Naive B cell (primary cell): ENCODE results near the gene ATP2B3. TPM values are rescaled to one million over a fixed set of nuclear protein-coding genes. Genes with fewer than 3 reads are reported as not detected.
"Not testable (repeated sequence)": the region's sequence is repeated elsewhere in the genome, so short reads cannot be mapped to it uniquely, and the experiment has no call there.

Experiments
- ATAC-seq, 2 donors: fragments of 150-1000 bp; cut with Tn5 transposase; 2 replicates each; pipeline ENCODE4 v1.10.0; 2021; ENCODE audit warnings: low read depth in 2 of 2, mild to moderate bottlenecking in 2 of 2, moderate library complexity in 2 of 2
- DNase-seq: peaks from one replicate; pipeline ENCODE4 v3.0.0; 2022
- H3K27ac Mint-ChIP-seq, 6 donors: one replicate each; pipeline ENCODE4 v1.8.0; 2020 to 2022; ENCODE audit warnings: mild to moderate bottlenecking in 6 of 6, mixed read lengths in 6 of 6, moderate library complexity in 5 of 6, inconsistent platforms in 2 of 6
- H3K27me3 Mint-ChIP-seq, 3 donors: one replicate each; pipeline ENCODE4 v1.8.0; 2021 to 2022; ENCODE audit warnings: mixed read lengths in 3 of 3, mild to moderate bottlenecking in 1 of 3
- H3K36me3 Mint-ChIP-seq, 2 donors: one replicate each; pipeline ENCODE4 v1.8.0; 2020 to 2022; ENCODE audit warnings: mixed read lengths in 2 of 2, inconsistent platforms in 1 of 2, mild to moderate bottlenecking in 1 of 2
- H3K4me1 Mint-ChIP-seq, 3 donors: one replicate each; pipeline ENCODE4 v1.8.0; 2020 to 2022; ENCODE audit warnings: mixed read lengths in 3 of 3, inconsistent platforms in 1 of 3, mild to moderate bottlenecking in 1 of 3, moderate library complexity in 1 of 3
- H3K4me3 Mint-ChIP-seq, 8 donors: one replicate each; pipeline ENCODE4 v1.8.0; 2020 to 2022; ENCODE audit warnings: mild to moderate bottlenecking in 8 of 8, mixed read lengths in 8 of 8, moderate library complexity in 8 of 8, inconsistent platforms in 2 of 8
- H3K9me3 Mint-ChIP-seq, 7 donors: one replicate each; pipeline ENCODE4 v1.8.0; 2020 to 2022; ENCODE audit warnings: mixed read lengths in 7 of 7, mild to moderate bottlenecking in 5 of 7, inconsistent platforms in 2 of 7, moderate library complexity in 1 of 7
- polyA plus RNA-seq, 6 donors: library from polyadenylated mRNA; unstranded; fragments of 300-500 nt; fragmentation: Illumina TruSeq; gene quantifications; one replicate each; pipeline ENCODE4 v1.2.3, GENCODE V29; 2021; ENCODE audit warnings: low read depth in 6 of 6

The ATP2B3 gene
- polyA plus RNA-seq, 6 donors from 2014 or later, result 0.05 TPM; not detected in 5

DNA sequence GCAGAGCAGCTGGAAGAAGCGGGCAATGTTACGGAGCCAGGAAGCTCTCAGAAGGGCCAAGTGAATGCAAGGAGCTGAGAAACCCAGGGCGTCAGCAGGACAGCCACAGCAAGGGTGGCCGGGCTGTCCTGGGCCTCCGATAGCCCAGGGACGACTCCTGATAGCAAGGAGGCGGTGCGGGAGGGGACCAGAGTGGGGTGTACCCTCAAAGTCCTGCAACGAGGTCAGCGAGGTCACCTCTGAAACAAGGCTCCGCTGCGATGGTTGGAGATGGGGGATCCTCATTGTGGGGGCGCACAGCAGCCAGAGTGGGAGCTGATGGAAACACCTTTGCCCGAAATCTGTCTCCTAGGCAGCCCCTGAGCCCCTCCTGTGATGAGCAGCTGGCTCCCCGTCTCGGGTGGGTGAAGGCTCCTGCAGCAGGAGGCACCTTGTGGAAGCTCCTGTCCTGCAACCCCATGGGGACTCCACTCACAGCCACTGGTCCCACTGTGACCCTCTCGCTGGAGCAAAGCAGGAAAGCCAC is 85.8 kb downstream of the ATP2B3 start:
- Mint-ChIP-seq H3K4me3 (no peak overlapping the region), H3K27me3 (no peaks in the 10 kb centered on the region), H3K36me3 (no peaks in the 10 kb centered on the region), H3K27ac (no peak overlapping the region), H3K9me3 (no peaks in the 10 kb centered on the region), H3K4me1 (peaks cover 9 to 13% (median 9%) of the 10 kb centered on the region in 3 donors)
- ATAC-seq, result no peak
- DNase-seq, result no peak

DNA sequence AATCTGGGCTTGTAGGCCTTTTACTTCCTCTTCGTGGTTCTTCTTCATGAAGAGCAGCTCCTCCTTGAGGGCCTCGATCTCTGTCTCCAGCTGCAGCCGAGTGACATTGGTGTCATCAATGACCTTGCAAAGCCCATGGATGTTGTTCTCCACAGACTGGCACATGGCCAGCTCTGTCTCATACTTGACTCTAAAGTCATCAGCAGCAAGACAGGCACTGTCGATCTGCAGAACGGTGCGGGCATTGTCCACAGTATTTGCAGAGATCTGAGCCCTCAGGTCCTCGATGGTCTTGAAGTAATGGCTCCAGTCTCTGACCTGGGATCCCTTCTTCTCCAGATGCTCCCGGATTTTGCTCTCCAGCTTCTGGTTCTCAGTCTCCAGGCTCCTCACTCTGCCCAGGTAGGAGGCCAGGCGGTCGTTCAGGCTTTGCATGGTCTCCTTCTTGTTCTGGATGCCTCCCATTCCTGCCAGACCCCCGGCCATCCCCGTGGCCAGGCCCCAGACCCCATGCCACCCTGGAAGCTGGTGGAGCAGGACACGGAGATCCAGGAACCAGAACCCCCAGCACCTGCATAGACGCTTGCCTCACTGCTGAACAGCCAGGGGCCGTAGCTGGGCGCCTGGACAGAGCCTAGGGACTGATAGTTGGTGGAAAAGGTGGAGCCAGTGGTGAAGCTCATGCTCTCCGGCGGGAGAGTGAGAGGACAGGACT is 87.4 kb downstream of the ATP2B3 start:
- Mint-ChIP-seq H3K27ac (peak overlapping the region in 1 of 6 donors; percentile 54), H3K4me1 (peaks cover 13 to 16% (median 13%) of the 10 kb centered on the region in 3 donors)
- H3K4me3 Mint-ChIP-seq, DNase-seq, H3K9me3 Mint-ChIP-seq, H3K27me3 Mint-ChIP-seq, ATAC-seq, H3K36me3 Mint-ChIP-seq: not testable (repeated sequence)

DNA sequence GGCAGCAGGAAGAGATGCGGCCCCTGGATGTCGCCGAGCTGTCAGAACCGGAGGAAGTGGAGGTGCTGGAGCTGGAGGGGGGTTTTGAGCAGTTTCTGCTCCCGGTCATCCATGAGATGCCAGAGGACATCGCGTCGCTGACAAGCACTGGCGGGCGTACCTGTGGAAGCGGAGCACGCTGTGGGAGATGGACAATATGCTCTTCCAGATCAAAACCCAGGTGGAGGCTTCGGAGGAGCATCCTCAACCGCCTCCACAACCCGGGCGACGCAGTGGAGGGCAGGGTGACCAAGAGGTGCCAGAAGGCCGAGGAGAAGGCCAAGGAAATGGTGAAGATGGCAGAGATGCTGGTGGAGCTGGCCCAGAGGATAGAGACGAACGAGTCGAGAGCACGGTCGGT is 89.1 kb downstream of the ATP2B3 start:
- H3K9me3 Mint-ChIP-seq, result no peaks in the 10 kb centered on the region
- H3K4me3 Mint-ChIP-seq, result no peak overlapping the region
- ATAC-seq (no peak), DNase-seq (no peak)
- H3K27ac Mint-ChIP-seq, result no peak overlapping the region
- peaks cover 3 to 11% (median 8%) of the 10 kb centered on the region in 3 donors for H3K4me1 Mint-ChIP-seq
- no peaks in the 10 kb centered on the region for H3K36me3 Mint-ChIP-seq
- H3K27me3 Mint-ChIP-seq, result no peaks in the 10 kb centered on the region

DNA sequence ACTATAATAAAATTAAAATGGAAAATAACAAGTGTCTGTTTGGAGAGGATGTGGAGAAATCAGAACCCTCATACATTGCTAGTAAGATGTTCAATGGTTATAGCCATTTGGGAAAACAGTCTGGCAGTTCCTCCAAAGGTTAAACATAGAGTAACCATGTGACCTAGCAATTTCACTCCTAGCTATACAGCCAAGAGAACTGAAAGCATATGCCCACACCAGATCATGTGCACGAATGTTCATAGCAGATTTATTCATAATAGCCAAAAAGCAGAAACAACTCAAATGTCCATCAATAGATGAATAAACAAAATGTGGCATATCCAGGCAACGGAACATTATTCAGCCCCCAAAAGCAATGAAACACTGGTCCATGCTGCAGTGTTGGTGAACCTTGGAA is 90.9 kb downstream of the ATP2B3 start:
- Mint-ChIP-seq H3K27me3 (no peaks in the 10 kb centered on the region), H3K36me3 (no peaks in the 10 kb centered on the region), H3K4me1 (peaks cover 3 to 11% (median 8%) of the 10 kb centered on the region in 3 donors), H3K4me3 (peak overlapping the region in 1 of 8 donors; percentile 85), H3K27ac (no peak overlapping the region), H3K9me3 (peaks cover 0 to 3% (median 0%) of the 10 kb centered on the region in 7 donors)
- ATAC-seq, result no peak
- no peak for DNase-seq

DNA sequence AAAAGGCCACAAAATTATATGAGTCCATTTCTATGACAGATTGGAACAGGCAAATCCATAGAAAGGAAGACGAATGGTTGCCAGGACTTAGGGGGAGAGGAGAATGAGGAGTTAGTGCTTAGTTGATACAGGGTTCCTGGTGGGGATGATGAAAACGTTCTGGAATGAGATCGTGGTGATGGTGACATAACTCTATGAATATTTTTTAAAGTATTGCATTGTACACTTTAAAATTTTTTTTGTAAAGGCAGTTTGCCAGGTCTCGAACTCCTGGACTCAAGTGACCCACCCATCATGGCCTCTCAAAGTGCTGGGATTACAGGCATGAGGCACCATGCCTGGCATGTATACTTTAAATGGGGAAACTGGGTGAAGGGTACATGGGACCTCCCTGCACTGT is 91.4 kb downstream of the ATP2B3 start:
- Mint-ChIP-seq H3K27ac (peak overlapping the region in 1 of 6 donors; percentile 1), H3K9me3 (peaks cover 0 to 4% (median 0%) of the 10 kb centered on the region in 7 donors), H3K36me3 (no peaks in the 10 kb centered on the region), H3K27me3 (peaks cover 0 to 4% (median 0%) of the 10 kb centered on the region in 3 donors), H3K4me1 (peaks cover 3 to 11% (median 8%) of the 10 kb centered on the region in 3 donors), H3K4me3 (peak overlapping the region in 2 of 8 donors; percentile 18 to 85)
- ATAC-seq (no peak), DNase-seq (no peak)

DNA sequence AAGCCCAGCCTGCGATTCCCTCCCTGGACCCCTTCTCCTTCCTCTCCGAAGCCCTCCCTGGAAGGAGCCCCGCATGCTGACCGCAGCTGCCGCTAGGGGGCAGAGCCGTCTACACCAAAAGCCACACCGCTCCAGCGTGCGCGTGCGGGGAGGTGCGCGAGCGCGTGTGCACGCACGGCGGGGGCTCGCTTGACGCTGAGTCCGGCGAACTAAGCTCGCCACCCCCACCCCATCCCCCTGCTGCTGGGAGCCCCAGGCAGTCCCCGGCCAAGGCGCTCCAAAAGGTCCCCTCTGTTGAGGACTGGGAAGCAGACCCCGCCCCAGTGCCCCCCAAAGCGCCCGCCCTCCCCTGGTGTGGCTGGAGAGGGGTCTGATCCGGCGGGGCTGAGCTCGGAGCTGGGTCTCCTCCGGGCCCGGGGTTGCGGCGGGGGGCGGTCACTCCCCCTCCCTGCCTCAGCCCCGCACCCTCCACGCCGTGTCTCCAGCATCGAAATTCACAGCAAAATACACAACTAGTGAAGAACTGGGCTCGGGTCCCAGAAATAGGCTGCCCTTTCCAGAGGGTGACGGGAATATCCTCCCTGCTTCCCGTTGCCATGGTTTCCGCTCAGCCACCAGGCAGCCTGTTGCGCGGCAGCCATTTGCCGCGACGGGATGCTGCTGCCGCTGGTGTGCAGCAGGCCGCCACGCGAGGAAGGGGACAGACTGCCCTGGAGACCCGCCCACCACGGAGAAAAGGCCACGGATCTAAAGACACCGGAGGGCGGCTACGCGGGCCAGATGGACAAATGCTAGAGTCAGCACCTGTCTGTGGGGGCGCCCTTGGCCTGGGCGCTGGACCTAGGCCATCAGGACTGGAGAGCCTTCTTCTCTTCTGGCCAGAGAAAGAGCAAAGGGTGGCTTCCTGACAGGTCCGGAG is 92.7 kb downstream of the ATP2B3 start:
- Mint-ChIP-seq H3K4me1 (peaks cover 3 to 11% (median 8%) of the 10 kb centered on the region in 3 donors), H3K4me3 (peak overlapping the region; percentile 81 to 88 (median 86)), H3K36me3 (no peaks in the 10 kb centered on the region), H3K27ac (peak overlapping the region in 3 of 6 donors; percentile 47 to 66 (median 66)), H3K27me3 (peaks cover 0 to 17% (median 0%) of the 10 kb centered on the region in 3 donors), H3K9me3 (peaks cover 0 to 6% (median 0%) of the 10 kb centered on the region in 7 donors)
- DNase-seq, result peak; percentile 67
- peak; percentile 93 to 94 for ATAC-seq

DNA sequence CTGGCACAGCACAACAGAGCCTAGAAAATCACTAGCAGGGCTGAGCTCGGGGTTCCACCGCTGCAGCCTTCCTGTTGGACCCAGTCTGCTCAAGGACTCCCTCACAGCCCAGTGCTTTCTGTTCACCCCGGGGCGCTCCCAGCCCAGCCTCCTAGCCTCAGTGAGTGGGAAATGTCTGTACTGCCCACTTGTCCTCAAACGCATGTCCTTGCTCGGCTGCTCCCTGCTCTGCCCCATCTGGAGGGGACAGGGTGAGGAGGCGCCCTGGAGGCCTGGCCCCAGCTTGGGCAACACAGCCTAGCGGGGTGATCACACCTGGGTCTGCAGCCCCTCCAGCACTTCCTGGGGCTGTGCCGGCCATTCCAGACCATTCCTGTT is 93.4 kb downstream of the ATP2B3 start:
- Mint-ChIP-seq H3K9me3 (peaks cover 0 to 6% (median 0%) of the 10 kb centered on the region in 7 donors), H3K36me3 (no peaks in the 10 kb centered on the region), H3K27ac (no peak overlapping the region), H3K4me1 (peaks cover 3 to 11% (median 8%) of the 10 kb centered on the region in 3 donors), H3K4me3 (peak overlapping the region; percentile 37 to 88 (median 83)), H3K27me3 (peaks cover 0 to 20% (median 0%) of the 10 kb centered on the region in 3 donors)
- no peak for DNase-seq
- peak in 1 of 2 donors; percentile 2 for ATAC-seq

DNA sequence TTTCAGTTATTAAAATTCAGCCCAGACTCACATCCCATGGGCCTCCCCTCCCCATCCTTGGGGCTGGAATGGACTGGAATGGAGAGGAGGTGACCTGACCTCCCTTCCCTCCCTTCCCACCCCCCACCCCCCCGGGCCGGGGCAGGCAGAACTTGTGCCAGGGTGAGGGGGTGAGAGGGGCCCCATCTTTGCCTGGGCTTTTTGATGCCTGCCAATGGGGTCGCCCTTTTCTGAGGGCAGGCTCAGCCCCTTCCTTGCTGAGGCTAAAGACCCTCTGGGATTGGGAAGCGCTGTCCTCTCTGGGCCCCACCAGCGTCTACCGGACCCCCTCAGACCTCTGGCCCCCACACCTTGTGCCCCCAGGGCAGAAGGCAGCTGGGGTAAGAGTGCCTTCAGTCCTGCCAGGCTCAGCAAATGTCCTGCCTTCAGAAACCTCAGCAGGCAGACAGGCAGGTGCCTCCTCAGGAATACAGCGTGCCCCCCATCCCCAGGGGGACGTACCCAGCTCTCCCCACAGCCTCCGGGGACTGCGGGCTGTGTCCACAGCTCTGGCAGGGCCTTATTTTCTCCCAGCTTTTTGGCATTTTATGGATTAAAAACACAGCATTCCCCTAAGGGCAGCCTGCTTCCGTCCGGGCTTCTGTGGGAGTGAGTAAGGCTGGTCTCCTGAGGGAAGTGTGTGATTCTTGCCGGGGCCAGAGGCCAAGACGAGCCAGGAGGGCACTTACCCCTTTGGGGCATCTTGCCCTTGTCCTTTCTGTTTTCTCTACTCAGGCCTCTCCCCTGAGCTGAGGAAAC is 94.1 kb downstream of the ATP2B3 start:
- ATAC-seq, result no peak
- Mint-ChIP-seq H3K27ac (no peak overlapping the region), H3K27me3 (peaks cover 0 to 20% (median 0%) of the 10 kb centered on the region in 3 donors), H3K4me1 (peaks cover 3 to 11% (median 8%) of the 10 kb centered on the region in 3 donors), H3K36me3 (no peaks in the 10 kb centered on the region), H3K9me3 (peaks cover 0 to 6% (median 0%) of the 10 kb centered on the region in 7 donors), H3K4me3 (peak overlapping the region in 3 of 8 donors; percentile 44 to 81 (median 81))
- no peak for DNase-seq

DNA sequence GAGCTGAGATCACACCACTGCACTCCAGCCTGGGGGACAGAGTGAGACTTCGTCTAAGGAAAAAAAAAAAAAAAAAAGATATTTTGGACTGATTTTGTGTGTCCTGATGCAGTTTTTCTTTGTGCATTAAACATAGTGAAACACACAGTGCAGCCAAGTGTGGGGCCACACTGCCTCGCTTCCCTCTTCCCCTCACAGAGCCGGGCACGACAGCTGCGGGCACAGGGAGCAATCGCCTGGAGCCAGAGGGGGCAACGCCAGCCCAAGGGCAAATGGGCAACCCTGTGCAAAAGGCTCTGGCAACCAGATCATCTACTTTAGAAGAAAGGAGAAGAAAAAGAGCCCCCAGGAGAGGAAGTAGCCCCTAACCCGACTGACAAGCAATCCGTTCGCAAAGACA is 95.0 kb downstream of the ATP2B3 start:
- Mint-ChIP-seq H3K27me3 (peaks cover 0 to 20% (median 2%) of the 10 kb centered on the region in 3 donors), H3K36me3 (no peaks in the 10 kb centered on the region), H3K4me3 (peak overlapping the region in 2 of 8 donors; percentile 16 to 21), H3K27ac (no peak overlapping the region), H3K9me3 (peaks cover 0 to 6% (median 0%) of the 10 kb centered on the region in 7 donors), H3K4me1 (peaks cover 3 to 11% (median 8%) of the 10 kb centered on the region in 3 donors)
- DNase-seq (no peak), ATAC-seq (no peak)

DNA sequence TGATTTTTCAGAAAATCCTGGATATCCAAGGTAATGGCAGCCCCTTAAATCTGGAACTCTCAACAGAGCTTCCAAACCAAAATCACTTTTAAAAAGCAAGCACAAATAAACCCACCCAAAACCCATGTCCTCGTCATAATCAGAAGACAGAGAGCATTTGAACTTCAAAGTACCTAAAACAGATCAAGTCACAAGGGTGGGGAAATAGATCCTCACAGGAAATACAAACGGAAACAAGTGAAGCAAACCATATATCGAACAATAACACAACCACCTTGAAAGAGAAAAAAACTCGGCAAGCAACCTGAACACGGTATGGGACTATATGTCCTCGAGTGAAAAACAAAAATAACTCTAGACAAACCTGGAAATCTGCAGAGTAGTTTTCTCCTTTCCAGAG is 97.4 kb downstream of the ATP2B3 start:
- DNase-seq (no peak), ATAC-seq (no peak)
- H3K4me3 Mint-ChIP-seq, result no peak overlapping the region
- H3K27ac Mint-ChIP-seq, result peak overlapping the region in 1 of 6 donors; percentile 31
- H3K27me3 Mint-ChIP-seq, result peaks cover 0 to 20% (median 10%) of the 10 kb centered on the region in 3 donors
- no peaks in the 10 kb centered on the region for H3K36me3 Mint-ChIP-seq
- peaks cover 0 to 6% (median 0%) of the 10 kb centered on the region in 7 donors for H3K9me3 Mint-ChIP-seq
- H3K4me1 Mint-ChIP-seq, result peaks cover 0 to 6% (median 1%) of the 10 kb centered on the region in 3 donors

DNA sequence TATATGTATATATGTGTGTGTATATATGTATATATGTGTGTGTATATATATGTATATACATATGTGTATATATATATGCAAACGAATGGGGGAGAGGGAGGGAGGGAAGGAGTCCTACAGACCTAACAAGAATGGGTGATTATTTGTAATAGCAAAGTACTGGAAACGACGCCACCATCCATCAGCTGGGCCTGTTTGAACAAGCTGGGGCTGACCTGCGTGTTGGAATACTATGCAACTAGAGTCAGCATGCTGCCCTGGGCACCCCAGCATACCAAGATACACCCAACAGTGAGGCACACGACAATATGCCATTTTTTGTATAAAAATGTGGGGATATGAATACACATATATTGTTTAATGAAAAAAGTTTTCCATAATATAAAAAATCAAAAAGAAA is 103.1 kb downstream of the ATP2B3 start:
- DNase-seq (no peak), ATAC-seq (no peak)
- no peaks in the 10 kb centered on the region for H3K4me1 Mint-ChIP-seq
- peaks cover 14 to 17% (median 17%) of the 10 kb centered on the region in 3 donors for H3K27me3 Mint-ChIP-seq
- peaks cover 0 to 3% (median 0%) of the 10 kb centered on the region in 7 donors for H3K9me3 Mint-ChIP-seq
- no peak overlapping the region for H3K27ac Mint-ChIP-seq
- no peaks in the 10 kb centered on the region for H3K36me3 Mint-ChIP-seq
- no peak overlapping the region for H3K4me3 Mint-ChIP-seq

DNA sequence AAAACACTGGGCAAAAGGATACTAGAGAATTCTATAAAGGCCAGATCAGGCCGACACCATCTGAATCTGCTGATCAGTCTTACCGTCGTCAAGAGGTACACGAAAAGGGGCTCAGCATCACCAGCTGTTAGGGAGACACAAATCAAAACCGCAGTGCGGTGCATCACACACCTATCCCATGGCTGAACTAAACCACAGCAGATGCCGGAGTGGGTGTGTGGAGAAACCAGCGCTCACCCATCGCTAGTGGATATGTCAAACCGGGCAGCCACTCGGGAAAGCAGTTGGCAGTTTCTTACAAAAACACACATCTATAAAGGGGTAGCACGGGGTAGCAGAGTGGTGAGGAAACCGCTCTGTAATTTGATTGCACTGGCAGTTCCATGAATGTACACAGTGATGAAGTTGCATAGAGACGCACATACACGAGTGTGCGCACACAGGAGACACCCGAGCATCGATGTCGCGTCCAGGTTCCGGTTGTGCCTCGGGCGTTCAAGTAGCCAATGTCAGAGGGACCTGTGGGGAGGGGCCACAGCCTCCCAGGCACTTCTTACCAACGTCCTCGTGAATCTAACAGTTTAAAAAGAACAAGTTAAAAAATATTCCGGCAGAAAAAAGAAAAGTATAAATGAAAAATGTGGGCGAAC is 104.6 kb downstream of the ATP2B3 start:
- no peaks in the 10 kb centered on the region for H3K36me3 Mint-ChIP-seq
- ATAC-seq (no peak), DNase-seq (no peak)
- H3K27ac Mint-ChIP-seq, result peak overlapping the region in 1 of 6 donors; percentile 34
- H3K27me3 Mint-ChIP-seq, result peaks cover 14 to 17% (median 17%) of the 10 kb centered on the region in 3 donors
- H3K9me3 Mint-ChIP-seq, result peaks cover 0 to 2% (median 0%) of the 10 kb centered on the region in 7 donors
- no peak overlapping the region for H3K4me3 Mint-ChIP-seq
- no peaks in the 10 kb centered on the region for H3K4me1 Mint-ChIP-seq
